GM23338 (cell line): ENCODE measurements around the gene IL24. TPM values are rescaled to one million over a fixed set of nuclear protein-coding genes. Genes with fewer than 3 reads are reported as not detected.

Experiments
- ATAC-seq: fragments of 200-7000 bp; cut with Tn5 transposase; 3 replicates; pipeline ENCODE4 v1.9.1; 2020
- DNase-seq: peaks from one replicate; pipeline ENCODE4 v3.0.0-alpha.2; 2015; ENCODE audit warnings: low spot score
- H2AFZ ChIP-seq: fragments of 200-600 bp; sonication (generic); 2 replicates; pipeline ENCODE4 v1.8.0; 2016; ENCODE audit warnings: antibody characterized with exemption, mild to moderate bottlenecking, moderate library complexity
- H3F3A ChIP-seq: fragments of 200-600 bp; sonication (generic); replicated peaks from 2 replicates; pipeline ENCODE4 v1.8.0; 2017; ENCODE audit warnings: antibody characterized with exemption, mixed run types, low read depth
- H3K27ac ChIP-seq: fragments of 200-600 bp; sonication (generic); 2 replicates; pipeline ENCODE4 v1.6.1; 2016; ENCODE audit warnings: low read depth
- H3K27me3 ChIP-seq: fragments of 200-600 bp; sonication (generic); 2 replicates; pipeline ENCODE4 v1.8.0; 2016; ENCODE audit warnings: mild to moderate bottlenecking, mixed run types, moderate library complexity; ENCODE audit not compliant: insufficient read depth
- H3K36me3 ChIP-seq: fragments of 200-600 bp; sonication (generic); 2 replicates; pipeline ENCODE4 v1.8.0; 2016; ENCODE audit warnings: mild to moderate bottlenecking; ENCODE audit not compliant: insufficient read depth
- H3K4me1 ChIP-seq: fragments of 200-600 bp; sonication (generic); 2 replicates; pipeline ENCODE4 v1.8.0; 2016; ENCODE audit warnings: mild to moderate bottlenecking, moderate library complexity; ENCODE audit not compliant: insufficient read depth
- H3K4me2 ChIP-seq: fragments of 200-600 bp; sonication (generic); 2 replicates; pipeline ENCODE4 v1.7.1; 2017; ENCODE audit warnings: mixed run types
- H3K4me3 ChIP-seq: fragments of 200-600 bp; sonication (generic); 2 replicates; pipeline ENCODE4 v1.6.1; 2016; ENCODE audit warnings: mixed run types
- H3K79me2 ChIP-seq: fragments of 200-600 bp; sonication (generic); replicated peaks from 2 replicates; pipeline ENCODE4 v1.8.0; 2017; ENCODE audit warnings: mild to moderate bottlenecking; ENCODE audit not compliant: insufficient read depth
- H3K9me2 ChIP-seq: fragments of 200-600 bp; sonication (generic); 2 replicates; pipeline ENCODE4 v1.8.0; 2017; ENCODE audit not compliant: insufficient read depth
- H4K20me1 ChIP-seq: fragments of 200-600 bp; sonication (generic); replicated peaks from 2 replicates; pipeline ENCODE4 v1.8.0; 2017; ENCODE audit warnings: mild to moderate bottlenecking; ENCODE audit not compliant: insufficient read depth
- H3K27ac Mint-ChIP-seq: 2 replicates; pipeline ENCODE4 v1.8.0; 2020; ENCODE audit warnings: inconsistent platforms, mild to moderate bottlenecking, moderate library complexity, mixed read lengths
- H3K27me3 Mint-ChIP-seq: 3 replicates; pipeline ENCODE4 v1.8.0; 2022; ENCODE audit warnings: low read depth, mild to moderate bottlenecking, moderate library complexity, mixed read lengths, inconsistent platforms; ENCODE audit not compliant: insufficient read depth, poor library complexity
- H3K36me3 Mint-ChIP-seq: 3 replicates; pipeline ENCODE4 v1.8.0; 2021; ENCODE audit warnings: low read depth, mild to moderate bottlenecking, inconsistent platforms, moderate library complexity, mixed read lengths
- H3K4me1 Mint-ChIP-seq: 3 replicates; pipeline ENCODE4 v1.8.0; 2020; ENCODE audit warnings: mild to moderate bottlenecking, inconsistent platforms, mixed read lengths
- H3K4me3 Mint-ChIP-seq: 3 replicates; pipeline ENCODE4 v1.8.0; 2021; ENCODE audit warnings: moderate library complexity, mild to moderate bottlenecking, inconsistent platforms, mixed read lengths
- H3K9me3 Mint-ChIP-seq: 3 replicates; pipeline ENCODE4 v1.8.0; 2020; ENCODE audit warnings: moderate library complexity, mild to moderate bottlenecking, inconsistent platforms, mixed read lengths
- CREB1 ChIP-seq: fragments of 250-450 bp; sonication (Bioruptor Pico); IDR thresholded peaks from 2 replicates; pipeline ENCODE4 v1.5.0; 2020; ENCODE audit warnings: low read depth, mild to moderate bottlenecking, moderate library complexity
- CTCF ChIP-seq, 2 experiments: fragments of 200-600 bp in 1 of 2; sonication (generic) in 1 of 2; conservative IDR thresholded peaks; 2 replicates each; pipeline versions ENCODE4 v1.5.1 to v1.6.1; 2016 to 2017; ENCODE audit warnings: antibody characterized with exemption in 2 of 2, low read depth in 2 of 2, mild to moderate bottlenecking in 2 of 2, moderate library complexity in 1 of 2
- ETS1 ChIP-seq: IDR thresholded peaks from 2 replicates; pipeline ENCODE4 v1.6.1; 2016; ENCODE audit warnings: antibody characterized with exemption
- EZH2 ChIP-seq: fragments of 200-600 bp; sonication (generic); IDR thresholded peaks from one replicate; pipeline ENCODE4 v1.8.0; 2017; ENCODE audit warnings: antibody characterized with exemption, mild to moderate bottlenecking, low read depth; ENCODE audit not compliant: unreplicated experiment
- EZH2phosphoT487 ChIP-seq: fragments of 200-600 bp; sonication (generic); IDR thresholded peaks from one replicate; pipeline ENCODE4 v1.8.1; 2018; ENCODE audit warnings: antibody characterized with exemption; ENCODE audit not compliant: unreplicated experiment
- JUNB ChIP-seq: IDR thresholded peaks from one replicate; pipeline ENCODE4 v1.6.1; 2016; ENCODE audit warnings: antibody characterized with exemption; ENCODE audit not compliant: unreplicated experiment
- NANOG ChIP-seq: IDR thresholded peaks from 2 replicates; pipeline ENCODE4 v1.6.1; 2016; ENCODE audit warnings: antibody characterized with exemption, borderline replicate concordance
- POLR2AphosphoS5 ChIP-seq: IDR thresholded peaks from 2 replicates; pipeline ENCODE4 v1.6.1; 2016; ENCODE audit warnings: antibody characterized with exemption, low read depth
- REST ChIP-seq: IDR thresholded peaks from one replicate; pipeline ENCODE4 v1.6.1; 2018; ENCODE audit warnings: antibody characterized with exemption; ENCODE audit not compliant: unreplicated experiment
- STAT1 ChIP-seq: IDR thresholded peaks from one replicate; pipeline ENCODE4 v1.6.1; 2016; ENCODE audit warnings: antibody characterized with exemption; ENCODE audit not compliant: unreplicated experiment
- ZNF114 ChIP-seq: fragments of 250-450 bp; sonication (Bioruptor Pico); IDR thresholded peaks from 2 replicates; pipeline ENCODE4 v1.5.0; 2020; ENCODE audit warnings: mild to moderate bottlenecking, moderate library complexity
- ZNF331 ChIP-seq: fragments of 250-450 bp; sonication (Bioruptor Pico); IDR thresholded peaks from 2 replicates; pipeline ENCODE4 v1.5.0; 2020; ENCODE audit warnings: low read depth, mild to moderate bottlenecking, moderate library complexity
- ZNF462 ChIP-seq: fragments of 250-450 bp; sonication (Bioruptor Pico); IDR thresholded peaks from 2 replicates; pipeline ENCODE4 v1.5.0; 2020; ENCODE audit warnings: mild to moderate bottlenecking, moderate library complexity
- polyA plus RNA-seq: library from polyadenylated mRNA; unstranded; fragments of >200 nt; fragmentation: Nextera tagmentation; extraction: Ambion mirVana; gene quantifications from 2 replicates; pipeline ENCODE4 v1.2.1, GENCODE V29; 2016
- total RNA-seq: library from RNA; depleted of rRNA; stranded (reverse); fragments of >200 nt; shearing (Covaris generic); gene quantifications from 2 replicates; pipeline ENCODE4 v1.2.3, GENCODE V29; 2014

Gene IL24
- total and polyA plus RNA-seq, 2 experiments from 2014 or later = not detected

- H3K36me3 ChIP-seq = no peaks in the 10 kb centered on the region
- no peaks in the 10 kb centered on the region for H3K4me1 ChIP-seq
- H2AFZ ChIP-seq = no peak overlapping the region
- Mint-ChIP-seq H3K4me3 (no peak overlapping the region), H3K36me3 (no peaks in the 10 kb centered on the region), H3K9me3 (no peaks in the 10 kb centered on the region), H3K27me3 (peaks cover 2% of the 10 kb centered on the region), H3K27ac (no peak overlapping the region), H3K4me1 (no peaks in the 10 kb centered on the region)
- no peak for DNase-seq
- no peaks in the 10 kb centered on the region for H3F3A ChIP-seq
- no peak overlapping the region for H3K27ac ChIP-seq
- no peak for ATAC-seq
- H3K27me3 ChIP-seq = no peaks in the 10 kb centered on the region
- H4K20me1 ChIP-seq = no peaks in the 10 kb centered on the region
- no peak for TF ChIP-seq CTCF (conservative IDR thresholded peaks at IDR 0.05; ENCODE audit: low read depth in 2 of 2)
- no peak for TF ChIP-seq STAT1
- TF ChIP-seq ZNF114 (CRISPR knock-in tag) = no peak
- TF ChIP-seq EZH2phosphoT487 = no peak
- TF ChIP-seq POLR2AphosphoS5 = no peak
- TF ChIP-seq REST = no peak
- no peak for TF ChIP-seq CREB1 (CRISPR knock-in tag)
- no peak for TF ChIP-seq JUNB
- TF ChIP-seq ZNF462 (CRISPR knock-in tag) = no peak
- TF ChIP-seq ETS1 = no peak
- no peak for TF ChIP-seq ZNF331 (CRISPR knock-in tag)
- no peak for TF ChIP-seq EZH2
- no peak for TF ChIP-seq NANOG
- H3K4me2 ChIP-seq = no peak overlapping the region
- no peak overlapping the region for H3K4me3 ChIP-seq
- peaks cover 9% of the 10 kb centered on the region; the same call in 1 of the 2 replicates for H3K9me2 ChIP-seq
- H3K79me2 ChIP-seq = no peaks in the 10 kb centered on the region
Observed at GRCh38 chr1:206949208-206949607, 52.0 kb downstream of the IL24 start.
